SK-N-SH (cell line): ENCODE results near the gene SIGMAR1. TPM values are rescaled to one million over a fixed set of nuclear protein-coding genes. Genes with fewer than 3 reads are reported as not detected.

Experiments
- CTCF ChIA-PET: fragments of 300-600, 350-600 bp; formaldehyde crosslinking; extraction: SDS; loops from one replicate; lab custom pipeline; 2021; lab: Yijun Ruan, JAX
- POLR2A ChIA-PET: fragments of 350-600 bp; sonication (Branson Sonifier 250); formaldehyde crosslinking; extraction: SDS; loops from one replicate; lab custom pipeline; 2020; ENCODE audit warnings: antibody characterized with exemption, inconsistent platforms; lab: Yijun Ruan, JAX
- DNase-seq: peaks from one replicate; pipeline ENCODE4 v3.0.0; 2012
- H2AFZ ChIP-seq: fragments of 200-600 bp; sonication (generic); 2 replicates; pipeline ENCODE4 v1.8.1; 2016; ENCODE audit warnings: antibody characterized with exemption, mild to moderate bottlenecking, low read depth
- H3F3A ChIP-seq: fragments of 200-600 bp; sonication (generic); replicated peaks from 2 replicates; pipeline ENCODE3; 2016; ENCODE audit warnings: antibody characterized with exemption, mild to moderate bottlenecking; ENCODE audit not compliant: insufficient read depth
- H3K27ac ChIP-seq, 2 experiments: fragments of 200-500 bp in 1 of 2; fragments of 200-600 bp in 1 of 2; sonication (Bioruptor generic) in 1 of 2; sonication (generic), shearing (Covaris generic) in 1 of 2; 2 replicates each; pipeline versions ENCODE4 v1.5.1 to v1.6.1; 2014 to 2016; ENCODE audit warnings: low read depth in 2 of 2, inconsistent platforms in 1 of 2, low read length in 1 of 2, mild to moderate bottlenecking in 1 of 2, mixed read lengths in 1 of 2
- H3K27me3 ChIP-seq: fragments of 200-600 bp; sonication (generic), shearing (Covaris generic); 2 replicates; pipeline ENCODE4 v1.6.1; 2016; ENCODE audit warnings: mixed run types; ENCODE audit not compliant: insufficient read depth
- H3K36me3 ChIP-seq, 2 experiments: fragments of 200-500 bp in 1 of 2; fragments of 200-600 bp in 1 of 2; sonication (Bioruptor generic) in 1 of 2; sonication (generic) in 1 of 2; replicated peaks in 1 of 2; 2 replicates each; pipeline versions ENCODE3 to v1.5.1; 2014 to 2016; ENCODE audit warnings: low read length in 1 of 2, mild to moderate bottlenecking in 1 of 2; ENCODE audit not compliant: insufficient read depth in 2 of 2, control insufficient read depth in 1 of 2
- H3K4me1 ChIP-seq, 2 experiments: fragments of 200-500 bp in 1 of 2; fragments of 200-600 bp in 1 of 2; sonication (Bioruptor generic) in 1 of 2; sonication (generic), shearing (Covaris generic) in 1 of 2; 2 replicates each; pipeline versions ENCODE4 v1.5.1 to v1.6.1; 2014 to 2016; ENCODE audit warnings: low read depth in 1 of 2, low read length in 1 of 2, mixed run types in 1 of 2; ENCODE audit not compliant: insufficient read depth in 2 of 2, control insufficient read depth in 1 of 2
- H3K4me2 ChIP-seq: fragments of 200-600 bp; sonication (generic), shearing (Covaris generic); 2 replicates; pipeline ENCODE4 v1.6.1; 2017; ENCODE audit warnings: mixed run types
- H3K4me3 ChIP-seq, 2 experiments: fragments of 200-500 bp in 1 of 2; fragments of 200-600 bp in 1 of 2; sonication (Bioruptor generic) in 1 of 2; sonication (generic), shearing (Covaris generic) in 1 of 2; 2 replicates each; pipeline versions ENCODE4 v1.5.1 to v1.8.1; 2014 to 2016; ENCODE audit warnings: low read depth in 2 of 2, inconsistent platforms in 1 of 2, low read length in 1 of 2, mild to moderate bottlenecking in 1 of 2, mixed read lengths in 1 of 2, moderate library complexity in 1 of 2
- H3K79me2 ChIP-seq: fragments of 200-600 bp; sonication (generic); 2 replicates; pipeline ENCODE4 v1.8.1; 2017; ENCODE audit warnings: mild to moderate bottlenecking; ENCODE audit not compliant: insufficient read depth
- H3K9ac ChIP-seq: fragments of 200-600 bp; sonication (generic); 2 replicates; pipeline ENCODE4 v1.6.1; 2017; ENCODE audit warnings: mixed run types
- H3K9me2 ChIP-seq: fragments of 200-600 bp; sonication (generic); 2 replicates; pipeline ENCODE4 v1.6.1; 2017; ENCODE audit warnings: mixed run types
- H3K9me3 ChIP-seq: fragments of 200-600 bp; sonication (generic); 2 replicates; pipeline ENCODE4 v1.6.1; 2017; ENCODE audit warnings: mixed run types, mild to moderate bottlenecking, moderate library complexity
- H4K20me1 ChIP-seq: fragments of 200-600 bp; sonication (generic); 2 replicates; pipeline ENCODE4 v1.6.1; 2017; ENCODE audit warnings: mild to moderate bottlenecking, mixed run types; ENCODE audit not compliant: insufficient read depth
- EZH2phosphoT487 ChIP-seq: fragments of 200-600 bp; sonication (generic); IDR thresholded peaks from 2 replicates; pipeline ENCODE4 v1.6.1; 2017; ENCODE audit warnings: low read depth, mixed run types, mild to moderate bottlenecking, antibody characterized with exemption, moderate library complexity, borderline replicate concordance
- FOSL2 ChIP-seq: IDR thresholded peaks from 2 replicates; pipeline ENCODE4 v1.4.0; 2012; ENCODE audit warnings: low read depth, mild to moderate bottlenecking, moderate library complexity, borderline replicate concordance
- FOXJ3 ChIP-seq: sonication (generic); formaldehyde crosslinking; IDR thresholded peaks from 2 replicates; pipeline ENCODE4 v1.5.1; 2020; ENCODE audit warnings: mild to moderate bottlenecking, missing genetic modification reagents
- GABPA ChIP-seq: IDR thresholded peaks from 2 replicates; pipeline ENCODE4 v1.4.0; 2012; ENCODE audit warnings: low read depth, mild to moderate bottlenecking
- GATA2 ChIP-seq: sonication (generic); formaldehyde crosslinking; IDR thresholded peaks from 2 replicates; pipeline ENCODE4 v1.5.0; 2020; ENCODE audit warnings: mild to moderate bottlenecking, missing genetic modification reagents
- JUND ChIP-seq: IDR thresholded peaks from 2 replicates; pipeline ENCODE4 v1.4.0; 2012
- MXI1 ChIP-seq: IDR thresholded peaks from 2 replicates; pipeline ENCODE4 v1.6.1; 2012; ENCODE audit warnings: mild to moderate bottlenecking, low read depth, low read length, improper control_type of control experiment
- POLR2AphosphoS5 ChIP-seq: IDR thresholded peaks from 2 replicates; pipeline ENCODE4 v1.6.1; 2012; ENCODE audit warnings: low read depth, low read length
- RFX5 ChIP-seq: IDR thresholded peaks from 2 replicates; pipeline ENCODE4 v1.6.1; 2012; ENCODE audit warnings: mild to moderate bottlenecking, improper control_type of control experiment, low read length
- RXRA ChIP-seq: IDR thresholded peaks from 2 replicates; pipeline ENCODE4 v1.4.0; 2012; ENCODE audit warnings: low read depth, mild to moderate bottlenecking, borderline replicate concordance
- TEAD4 ChIP-seq: IDR thresholded peaks from 2 replicates; pipeline ENCODE4 v1.4.0; 2012; ENCODE audit warnings: mild to moderate bottlenecking, borderline replicate concordance; ENCODE audit not compliant: insufficient read depth
- whole genome bisulfite sequencing: methylation state at CpG from one replicate; pipeline ENCODE4 v1.1.6; 2017; ENCODE audit warnings: low lambda C conversion rate; 5-methylcytosine and 5-hydroxymethylcytosine counted together
- polyA plus RNA-seq, 3 experiments: library from polyadenylated mRNA; depleted of rRNA; stranded (reverse); fragments of >200 nt; gene quantifications; 2 replicates each; pipeline ENCODE4 v1.2.3, GENCODE V29; 2012
- TF ChIP-seq, protein P1 (sequence below): IDR thresholded peaks from 2 replicates; pipeline ENCODE4 v1.4.0; 2012; ENCODE audit warnings: low read depth, borderline replicate concordance
- TF ChIP-seq, protein P2 (sequence below): IDR thresholded peaks from 2 replicates; pipeline ENCODE4 v1.4.0; 2012; ENCODE audit warnings: low read depth

SIGMAR1 gene
- polyA plus RNA-seq, 1 of the 3 experiments (the other 2 are of a cell fraction), result 79.0 TPM

DNA sequence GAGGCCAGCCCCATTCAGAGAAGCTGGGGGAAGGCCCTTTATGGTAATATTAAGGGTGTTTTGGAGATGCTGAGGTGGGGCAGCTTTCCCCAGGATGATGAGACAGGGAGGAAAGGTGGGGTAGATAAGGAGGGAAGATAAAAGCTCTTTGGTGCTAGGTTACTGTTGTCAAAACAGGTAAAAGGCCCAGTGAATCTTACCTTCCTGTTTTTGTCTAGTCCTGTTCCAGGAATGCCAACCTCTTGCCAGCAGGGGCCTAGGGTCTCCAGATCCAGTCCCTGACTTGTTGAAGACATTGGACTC lies 25.7 kb upstream of the SIGMAR1 start:
- POLR2A ChIA-PET, result no interaction called here

DNA sequence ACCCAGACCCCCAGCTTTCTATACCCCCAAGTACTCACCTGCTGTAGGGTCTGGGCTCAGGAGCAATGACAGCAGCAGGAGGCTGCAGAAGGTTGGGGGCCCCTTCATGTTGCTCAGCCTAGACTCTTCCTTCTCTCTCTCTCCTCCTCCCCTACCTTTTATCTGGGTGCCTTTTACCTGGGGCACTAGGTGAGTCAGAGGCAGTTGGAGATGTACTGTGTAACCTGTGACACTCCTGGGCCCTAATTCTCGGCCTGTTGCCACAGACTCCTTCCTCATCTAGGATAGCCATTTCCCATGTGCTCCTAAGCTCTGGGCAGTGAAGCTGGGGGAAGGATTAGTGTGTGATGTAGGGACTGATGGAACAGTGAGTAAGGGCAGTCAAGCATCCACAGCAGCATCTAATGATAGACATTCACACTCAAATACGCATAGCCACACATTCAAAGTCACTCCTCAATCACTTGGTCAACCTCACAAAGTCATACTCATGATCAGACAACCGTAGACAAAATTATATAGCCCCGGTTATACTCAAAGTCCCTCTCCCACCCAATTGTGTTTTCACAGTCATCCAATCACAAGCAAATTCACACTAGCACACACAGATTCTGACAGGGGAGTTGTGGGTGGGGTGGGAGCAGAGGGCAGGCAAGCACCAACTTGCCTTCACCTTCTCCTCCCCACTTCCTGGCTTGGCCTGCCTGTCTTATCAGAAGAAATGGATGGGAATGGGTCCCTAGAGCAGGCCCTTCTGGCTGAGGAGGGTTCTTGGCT lies 25.1 kb upstream of the SIGMAR1 start, which contains the start of gene CCL27:
CCL27 (minus strand) TSS at position 132 of the 777 bp plus-strand sequence; CDS start at position 108, 24 bp downstream.
- H2AFZ ChIP-seq, result no peak within 1 kb of the TSS
- H3K79me2 ChIP-seq, result peaks cover 17% of the 10 kb centered on the region; the same call in 1 of the 2 replicates
- peaks cover 8 to 12% of the 10 kb centered on the region in 2 experiments; a peak in 3 of 4 replicates for H3K4me1 ChIP-seq
- DNase-seq, result no peak
- TF ChIP-seq, protein P1, sequence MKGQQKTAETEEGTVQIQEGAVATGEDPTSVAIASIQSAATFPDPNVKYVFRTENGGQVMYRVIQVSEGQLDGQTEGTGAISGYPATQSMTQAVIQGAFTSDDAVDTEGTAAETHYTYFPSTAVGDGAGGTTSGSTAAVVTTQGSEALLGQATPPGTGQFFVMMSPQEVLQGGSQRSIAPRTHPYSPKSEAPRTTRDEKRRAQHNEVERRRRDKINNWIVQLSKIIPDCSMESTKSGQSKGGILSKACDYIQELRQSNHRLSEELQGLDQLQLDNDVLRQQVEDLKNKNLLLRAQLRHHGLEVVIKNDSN, result no peak
- TF ChIP-seq MXI1 (no peak), GATA2 (CRISPR knock-in tag) (no peak), POLR2AphosphoS5 (no peak), GABPA (no peak), RFX5 (no peak), JUND (no peak), FOXJ3 (no peak), EZH2phosphoT487 (no peak), RXRA (no peak)
- no peaks in the 10 kb centered on the region for H3K9me2 ChIP-seq
- no peak within 1 kb of the TSS for H3K4me3 ChIP-seq
- CTCF ChIA-PET, result interaction anchor here (0.7 to 8.1 kb wide), 7 partner anchors 16 to 48 kb away, joined by 3 to 56 read pairs (median 4); partner anchors contain the start of genes ARID3C and GALT
- no peak within 1 kb of the TSS for H3K27ac ChIP-seq
- H3K9ac ChIP-seq, result no peak within 1 kb of the TSS
- H3K36me3 ChIP-seq, result no peaks in the 10 kb centered on the region
- H4K20me1 ChIP-seq, result no peaks in the 10 kb centered on the region
- POLR2A ChIA-PET, result no interaction called here
- peaks cover 13% of the 10 kb centered on the region for H3F3A ChIP-seq
- no peak within 1 kb of the TSS for H3K4me2 ChIP-seq
- no peaks in the 10 kb centered on the region for H3K9me3 ChIP-seq
- 79% methylated on average over 4 of the region's 4 CpGs for WGBS
- H3K27me3 ChIP-seq, result no peaks in the 10 kb centered on the region

More for the DNA sequence above, 25.7 kb upstream of the SIGMAR1 start:
- Histone ChIP-seq H3K9ac (no peak overlapping the region), H3K9me3 (no peaks in the 10 kb centered on the region), H3K4me3 (no peak overlapping the region), H3K9me2 (no peaks in the 10 kb centered on the region), H3K4me1 (peaks cover 8 to 12% of the 10 kb centered on the region in 2 experiments; a peak in 3 of 4 replicates), H3K27ac (no peak overlapping the region), H3K36me3 (peaks cover 0 to under 1% of the 10 kb centered on the region in 2 experiments), H2AFZ (no peak overlapping the region), H3K27me3 (no peaks in the 10 kb centered on the region), H4K20me1 (no peaks in the 10 kb centered on the region), H3K4me2 (no peak overlapping the region), H3F3A (peaks cover 13% of the 10 kb centered on the region), H3K79me2 (peaks cover 20% of the 10 kb centered on the region; the same call in 1 of the 2 replicates)
- CTCF ChIA-PET, result interaction anchor here (0.7 to 8.1 kb wide), 6 partner anchors 11 to 49 kb away, joined by 4 to 56 read pairs (median 14); partner anchors contain the start of genes ARID3C, GALT and IL11RA
- no peak for DNase-seq
- TF ChIP-seq, protein P2, sequence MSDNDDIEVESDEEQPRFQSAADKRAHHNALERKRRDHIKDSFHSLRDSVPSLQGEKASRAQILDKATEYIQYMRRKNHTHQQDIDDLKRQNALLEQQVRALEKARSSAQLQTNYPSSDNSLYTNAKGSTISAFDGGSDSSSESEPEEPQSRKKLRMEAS, result no peak
- TF ChIP-seq TEAD4 (no peak), FOSL2 (no peak)
